ENCODE results near the gene FRAT1.

FRAT1 gene

DNA sequence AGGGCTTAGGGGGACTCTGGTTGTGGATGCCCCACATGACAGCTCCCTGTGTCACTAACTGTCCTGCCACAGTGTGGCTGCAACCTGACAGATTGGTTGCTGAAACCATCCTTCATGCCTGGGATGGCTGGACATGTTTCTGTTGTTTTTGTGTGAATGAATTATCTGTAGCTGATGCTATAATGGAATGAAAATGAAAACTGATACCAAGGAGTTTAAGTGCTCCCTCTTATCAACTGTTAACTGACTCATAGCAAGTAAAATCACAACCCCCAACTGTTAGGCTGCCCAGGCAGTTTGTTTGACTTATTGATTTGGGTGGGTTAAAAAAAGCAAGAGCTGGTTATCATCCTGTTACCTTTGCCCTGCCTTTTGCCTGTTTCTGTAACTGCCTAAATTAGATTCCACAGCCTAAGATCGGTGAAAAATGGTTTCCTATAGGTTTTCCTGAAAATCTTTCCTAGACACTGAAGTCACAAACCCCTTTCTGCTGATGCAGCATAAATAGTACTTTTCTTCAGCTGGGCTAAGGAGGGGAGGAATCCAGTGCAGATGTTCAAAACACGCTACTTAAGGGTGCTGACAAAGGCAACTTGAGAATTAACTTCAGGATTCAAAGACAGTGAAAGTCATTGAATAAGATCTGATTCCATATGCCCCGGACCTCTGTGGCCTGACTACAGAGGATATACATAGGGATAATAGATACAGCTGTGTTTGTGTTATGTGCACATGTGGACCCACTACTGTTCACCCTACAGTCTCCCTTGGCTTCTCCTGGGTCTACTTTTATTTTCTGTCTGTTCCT, 9.8 kb downstream of the FRAT1 start (continued):
- TF ChIP-seq IKZF3 (tag by site-specific recombination; IDR thresholded peaks at IDR 0.05) = 0 out of 2 replicates have a peak, but pooled peaks have one; percentile 22
- TF ChIP-seq ZNF692 (tag by site-specific recombination; IDR thresholded peaks at IDR 0.05) = no peak
- TF ChIP-seq ZNF639 (tag by site-specific recombination; IDR thresholded peaks at IDR 0.05) = 0 out of 2 replicates have a peak, but pooled peaks have one; percentile 35
- no peak for TF ChIP-seq ZNF37A (tag by site-specific recombination; IDR thresholded peaks at IDR 0.05)
- no peak for TF ChIP-seq SP2 (tag by site-specific recombination; IDR thresholded peaks at IDR 0.05)
- no peak for TF ChIP-seq ZNF202 (tag by site-specific recombination; IDR thresholded peaks at IDR 0.05; ENCODE audit: borderline replicate concordance)

DNA sequence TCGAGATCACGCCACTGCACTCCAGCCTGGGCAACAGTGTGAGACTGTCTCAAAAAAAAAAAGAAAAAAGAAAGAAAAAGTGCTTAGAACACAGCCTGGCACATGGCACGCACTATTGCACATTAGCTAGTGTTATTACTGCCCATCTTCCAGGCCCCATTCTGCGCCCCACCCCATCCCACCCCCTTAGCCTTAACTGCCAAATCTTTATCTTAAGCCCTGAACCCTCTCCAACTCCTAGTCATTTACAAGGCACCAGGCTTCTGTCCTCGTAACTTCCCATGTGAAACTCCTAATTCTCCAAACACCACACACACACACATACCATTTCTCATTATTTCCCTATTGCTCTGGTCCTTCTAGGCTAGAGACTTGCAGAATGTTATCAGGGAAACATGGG, 10.7 kb downstream of the FRAT1 start:
- Histone ChIP-seq H3K4me3 (ENCODE audit: low read depth, low read length) (no peak overlapping the region), H3K27ac (ENCODE audit: extremely low read depth, low read depth, low read length) (no peak overlapping the region), H3K4me1 (ENCODE audit: control insufficient read depth, insufficient read depth, low read length) (peaks cover 10% of the 10 kb centered on the region), H3K9me3 (ENCODE audit: control insufficient read depth, insufficient read depth, low read depth, low read length) (no peaks in the 10 kb centered on the region), H3K36me3 (ENCODE audit: control insufficient read depth in 2 of 2, insufficient read depth in 1 of 2, low read length in 2 of 2) (peaks cover 3 to 12% of the 10 kb centered on the region in 2 experiments; a peak in 2 of 3 replicates)
- TF ChIP-seq ZBTB1 (tag by site-specific recombination; IDR thresholded peaks at IDR 0.05) (no peak), GLIS1 (tag by site-specific recombination; IDR thresholded peaks at IDR 0.05) (no peak), MYNN (tag by site-specific recombination; IDR thresholded peaks at IDR 0.05; ENCODE audit: borderline replicate concordance) (no peak), ZNF654 (tag by site-specific recombination; IDR thresholded peaks at IDR 0.05; ENCODE audit: low read depth) (no peak), ZNF677 (tag by site-specific recombination; IDR thresholded peaks at IDR 0.05) (no peak), HOXA7 (CRISPR knock-in tag; IDR thresholded peaks at IDR 0.05; ENCODE audit: borderline replicate concordance) (no peak), ZNF791 (tag by site-specific recombination; IDR thresholded peaks at IDR 0.05) (no peak), ZFP3 (tag by site-specific recombination; IDR thresholded peaks at IDR 0.05; ENCODE audit: low read depth) (no peak), ZNF560 (tag by site-specific recombination; IDR thresholded peaks at IDR 0.05; ENCODE audit: borderline replicate concordance) (no peak), WT1 (tag by site-specific recombination; IDR thresholded peaks at IDR 0.05) (no peak), ZEB2 (tag by site-specific recombination; IDR thresholded peaks at IDR 0.05) (no peak), ZNF175 (tag by site-specific recombination; IDR thresholded peaks at IDR 0.05) (no peak), ZFP69B (tag by site-specific recombination; IDR thresholded peaks at IDR 0.05) (no peak), ZNF169 (tag by site-specific recombination; IDR thresholded peaks at IDR 0.05) (no peak)
- POLR2A ChIA-PET = interaction anchor here (1.1 to 5.3 kb wide), 3 partner anchors 10 to 71 kb away, joined by 3 to 27 read pairs (median 18); partner anchors contain the start of genes ARHGAP19, FRAT1 and RRP12
- CTCF ChIA-PET = interaction anchor here (0.9 kb wide), 1 partner anchor 26 kb away, joined by 3 read pairs; no protein-coding TSS in a partner anchor

DNA sequence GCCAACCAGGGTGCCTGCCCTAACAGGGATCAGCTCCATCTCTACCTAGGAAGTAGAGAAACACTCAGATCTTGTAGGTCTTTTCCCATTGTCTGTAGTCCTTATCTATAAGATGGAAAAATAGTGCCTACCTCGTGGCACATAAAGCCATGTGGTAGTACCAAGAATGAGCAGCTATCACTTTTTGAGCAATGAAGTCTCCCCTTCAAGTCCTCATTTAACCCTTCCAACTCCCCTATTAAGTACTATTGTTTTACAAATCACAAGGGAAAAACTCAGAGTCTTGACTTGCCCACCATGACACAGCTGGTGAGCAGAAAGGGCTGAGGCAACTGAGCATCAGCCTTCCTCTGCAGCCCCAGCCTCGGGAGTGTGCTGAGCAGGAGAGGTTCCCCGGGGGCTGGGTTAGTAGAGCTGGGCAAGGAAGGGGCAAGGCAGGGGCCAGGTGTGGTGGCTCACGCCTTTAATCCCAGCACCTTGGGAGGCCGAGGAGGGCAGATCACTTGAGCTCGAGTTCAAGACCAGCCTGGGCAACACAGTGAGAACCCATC, 12.2 kb downstream of the FRAT1 start:
- Histone ChIP-seq H3K4me1 (ENCODE audit: control insufficient read depth, insufficient read depth, low read length) (peaks cover 13% of the 10 kb centered on the region), H3K4me3 (ENCODE audit: low read depth, low read length) (no peak overlapping the region), H3K9me3 (ENCODE audit: control insufficient read depth, insufficient read depth, low read depth, low read length) (no peaks in the 10 kb centered on the region), H3K36me3 (ENCODE audit: control insufficient read depth in 2 of 2, insufficient read depth in 1 of 2, low read length in 2 of 2) (peaks cover 3 to 12% of the 10 kb centered on the region in 2 experiments; a peak in 2 of 3 replicates), H3K27ac (ENCODE audit: extremely low read depth, low read depth, low read length) (no peak overlapping the region)
- CTCF ChIA-PET = interaction anchor here (0.6 to 4.0 kb wide), 8 partner anchors 9 to 690 kb away, joined by 3 to 40 read pairs (median 4); no protein-coding TSS in a partner anchor
- TF ChIP-seq ZBTB8A (tag by site-specific recombination; IDR thresholded peaks at IDR 0.05) (peak; percentile 24; the same call in 1 of the 2 replicates), ZSCAN23 (tag by site-specific recombination; IDR thresholded peaks at IDR 0.05) (no peak)
- POLR2A ChIA-PET = interaction anchor here (1.1 to 5.3 kb wide), 3 partner anchors 9 to 69 kb away, joined by 3 to 27 read pairs (median 18); partner anchors contain the start of genes FRAT1 and RRP12
